Activated T-helper 1 cell treated with Interleukin-2 at 50 U/mL for 16 hours (primary cell): ENCODE data around the gene BACE2.
A peak's percentile ranks its signal among the peaks of the same experiment; 100 is the strongest.
"Not testable (repeated sequence)": the region's sequence is repeated elsewhere in the genome, so short reads cannot be mapped to it uniquely, and the experiment has no call there.

Experiments used
- DNase-seq: peaks from one replicate; pipeline ENCODE4 v3.0.0-alpha.2; 2020; ENCODE audit warnings: low read depth

The BACE2 gene

DNA sequence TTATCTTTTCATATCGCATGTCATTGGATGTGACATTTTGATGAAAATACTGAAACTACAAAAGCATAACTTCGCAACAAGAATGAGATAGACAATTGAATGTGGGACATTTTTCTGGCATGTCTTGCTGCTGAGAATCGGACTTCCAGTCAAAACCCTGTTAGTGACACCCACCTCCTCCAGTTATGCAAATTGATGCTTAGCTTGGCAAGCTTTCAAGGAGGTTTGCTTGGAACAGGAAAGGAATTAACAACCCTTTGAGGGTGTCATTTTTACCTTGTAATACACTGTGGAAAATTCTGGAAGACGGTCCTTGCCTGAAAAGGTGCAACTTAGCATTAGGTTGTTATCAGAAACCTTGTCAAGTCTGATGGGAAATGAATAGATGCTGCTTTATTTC, 109.9 kb downstream of the BACE2 start:
- DNase-seq, result no peak

GRCh38 chr21:41280115-41280919, 112.4 kb downstream of the BACE2 start:
- DNase-seq, result no peak

DNA sequence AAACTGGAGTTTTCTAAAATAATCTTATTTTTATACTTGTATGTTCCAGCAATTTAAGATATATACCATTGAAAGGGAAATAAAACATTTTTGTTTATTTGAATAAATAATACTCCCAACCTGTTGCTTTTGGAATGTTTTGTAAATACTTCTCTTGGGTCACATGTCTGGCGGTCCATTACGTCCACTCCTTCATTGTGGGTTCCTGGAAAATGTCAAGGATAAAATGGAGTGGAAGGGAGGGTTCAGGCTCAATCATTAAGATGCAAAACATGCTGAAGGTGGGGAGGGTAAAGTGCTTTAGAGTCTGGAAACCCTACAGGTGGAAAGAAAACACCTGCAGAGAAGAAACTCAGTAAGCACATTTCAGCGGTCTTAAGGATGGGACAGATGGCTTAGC, 114.5 kb downstream of the BACE2 start:
- no peak for DNase-seq

DNA sequence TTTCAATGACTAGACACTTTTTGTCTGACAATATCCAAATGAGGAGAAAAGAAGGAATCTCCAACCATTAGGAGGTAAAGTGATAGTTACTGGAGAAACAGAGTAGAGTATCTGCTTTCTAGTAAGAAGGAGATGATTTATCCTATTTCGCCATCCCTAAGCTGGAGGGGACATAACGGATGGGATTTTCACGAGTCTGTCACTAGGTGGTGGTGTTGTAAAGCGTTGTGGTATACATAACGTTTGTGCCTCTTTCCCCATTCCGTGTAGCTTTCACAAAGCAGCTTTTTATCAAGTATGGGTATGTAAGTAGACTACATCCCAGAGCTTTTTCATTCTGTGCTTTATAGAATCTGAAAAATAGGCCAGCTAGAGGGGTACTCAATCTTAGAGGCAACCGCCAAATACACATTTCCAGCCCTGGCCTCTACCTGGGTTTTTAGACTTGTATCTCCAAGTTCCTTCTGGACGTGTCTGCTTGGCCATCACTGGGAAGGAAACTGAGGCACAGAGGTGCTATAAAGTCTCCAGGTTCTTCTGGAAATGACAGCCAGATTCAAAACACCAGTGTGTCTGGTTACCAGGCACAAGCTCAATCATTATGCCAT, 115.4 kb downstream of the BACE2 start:
- peak; percentile 8 for DNase-seq

- DNase-seq, result no peak
These were observed 121.5 kb downstream of the BACE2 start for GRCh38 chr21:41289431-41289830.

DNA sequence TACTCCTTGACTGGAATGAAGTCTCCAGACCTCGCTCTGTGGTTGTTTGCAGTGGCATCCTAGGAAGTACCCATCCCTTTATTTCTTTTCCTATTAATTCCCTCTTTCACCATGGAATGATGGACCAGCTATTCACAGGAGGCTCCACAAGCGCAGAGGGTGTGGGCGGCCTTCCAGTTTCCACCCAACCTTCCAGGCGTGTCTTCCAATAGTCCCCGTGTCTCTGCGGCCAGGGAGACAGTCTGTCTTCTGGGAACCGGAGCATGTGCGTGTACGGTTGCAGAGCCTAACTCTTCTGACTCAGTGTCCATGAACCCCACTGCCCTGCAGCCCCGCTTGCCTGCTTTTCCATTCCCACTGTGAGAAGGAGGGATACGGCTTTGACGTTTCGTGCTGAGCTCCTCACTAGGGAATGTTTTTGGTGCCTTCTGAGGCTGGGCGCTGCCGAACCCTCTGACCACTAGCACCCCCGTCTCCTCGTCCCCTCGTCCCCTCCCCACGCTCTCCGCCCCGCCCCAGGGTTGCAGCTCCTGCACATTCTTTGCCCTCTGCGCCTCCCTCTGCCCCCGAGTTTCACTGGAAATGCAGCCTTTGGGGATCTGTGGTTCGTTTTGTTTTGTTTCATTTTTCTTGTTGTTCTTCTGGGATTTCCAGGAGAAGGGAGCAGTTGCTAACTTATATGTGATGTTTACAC, 122.3 kb downstream of the BACE2 start:
- no peak for DNase-seq

DNA sequence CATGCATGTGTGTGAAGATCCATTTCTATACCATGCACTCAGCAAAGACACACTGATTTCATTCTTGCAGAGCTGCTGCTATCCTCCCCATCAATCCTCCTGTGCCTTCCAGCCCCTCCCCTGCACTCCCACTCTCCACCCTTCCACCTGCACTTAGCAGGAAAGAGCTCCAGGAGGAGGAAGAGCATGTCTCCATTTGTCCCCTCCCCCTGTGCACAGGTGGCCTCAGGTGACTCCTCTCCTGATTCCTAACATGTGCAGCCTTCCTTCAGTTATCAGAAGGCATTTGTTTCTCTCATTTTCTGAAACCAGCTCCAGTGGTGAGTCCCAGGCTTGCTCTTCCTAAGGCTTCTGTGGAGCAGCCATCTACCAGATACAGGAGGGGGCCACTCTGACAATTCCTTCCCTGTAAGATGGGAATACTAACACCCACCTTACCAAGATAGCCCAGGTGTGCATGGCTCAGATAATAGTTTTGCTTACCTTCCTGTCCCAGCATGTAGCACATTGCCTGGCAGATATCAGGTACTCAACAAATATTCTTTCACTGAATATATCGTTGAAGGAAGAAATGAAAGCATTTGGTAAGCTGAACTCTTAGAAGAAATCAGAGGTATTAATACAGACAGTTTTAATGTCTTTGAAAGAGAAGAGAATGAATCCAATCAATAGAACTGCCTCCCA, 126.7 kb downstream of the BACE2 start:
- DNase-seq, result no peak

- DNase-seq, result no peak
These were observed 127.8 kb downstream of the BACE2 start for GRCh38 chr21:41295721-41296254.

DNA sequence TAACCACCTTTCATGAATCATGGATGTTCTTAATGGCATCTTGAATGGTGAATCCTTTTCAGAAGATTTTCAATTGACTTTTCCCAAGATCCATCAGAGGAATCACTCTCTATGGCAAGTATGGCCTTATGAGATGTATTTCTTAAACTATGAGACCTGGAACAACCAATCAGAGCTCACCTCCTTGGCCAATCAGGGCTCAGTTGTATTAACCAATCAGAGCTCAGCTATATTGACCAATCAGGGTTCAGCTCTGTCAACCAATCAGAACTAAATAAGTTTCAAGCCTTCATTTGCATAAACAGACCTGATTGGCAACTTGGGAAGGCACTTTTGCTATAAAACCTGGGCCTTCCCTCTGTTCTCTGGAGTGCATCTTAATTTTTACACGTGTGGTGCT, 135.0 kb downstream of the BACE2 start:
- DNase-seq, result no peak

DNA sequence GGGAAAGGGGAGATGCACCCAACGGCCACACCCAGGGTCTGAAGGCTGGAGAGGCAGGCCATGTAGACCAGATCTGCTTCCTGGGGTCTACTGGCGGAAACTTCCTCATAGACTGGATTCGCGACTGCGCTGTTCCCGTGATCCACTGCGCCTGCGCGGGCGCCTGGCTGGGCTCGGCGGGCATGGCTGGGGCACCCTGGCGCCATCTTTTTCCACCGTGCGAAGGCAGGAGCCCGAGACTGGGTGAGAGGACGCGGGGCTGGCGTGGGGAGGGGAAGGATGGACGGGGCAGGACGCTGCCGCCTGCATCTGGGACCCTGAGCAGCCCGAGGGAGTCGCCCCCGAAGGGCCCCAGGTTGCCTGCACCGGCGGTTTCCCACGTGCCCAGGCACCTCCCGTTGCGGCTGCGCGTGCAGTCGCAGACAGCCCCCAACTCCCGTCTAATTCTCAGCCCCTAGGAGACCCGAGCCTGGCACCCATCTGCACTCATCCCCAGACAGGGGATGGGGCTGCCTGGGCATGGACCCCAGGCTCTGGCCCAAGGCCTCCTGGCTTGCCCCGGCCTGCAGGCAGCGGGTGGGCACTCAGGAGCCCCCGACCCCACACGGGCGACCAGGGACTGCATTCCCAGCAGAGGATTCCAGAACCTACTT, 136.2 kb downstream of the BACE2 start:
- DNase-seq, result no peak

DNA sequence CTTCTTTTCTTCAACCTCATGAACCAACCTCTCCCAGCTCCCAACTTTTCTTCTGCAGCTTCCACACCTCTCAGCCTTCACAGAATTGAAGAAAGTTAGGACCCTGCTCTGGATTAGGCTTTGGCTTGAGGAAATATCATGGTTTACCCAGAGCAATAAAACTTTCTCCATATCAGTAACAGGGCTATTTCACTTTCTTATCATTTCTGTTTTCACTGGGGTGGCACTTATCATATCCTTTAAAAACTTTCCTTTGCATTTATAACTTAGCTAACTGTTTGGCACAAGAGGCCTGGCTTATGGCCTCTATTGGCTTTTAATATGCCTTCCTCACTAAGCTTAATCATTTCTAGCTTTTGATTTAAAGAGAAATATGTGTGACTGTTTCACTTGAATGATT, 139.3 kb downstream of the BACE2 start:
- DNase-seq, result no peak

- DNase-seq, result not testable (repeated sequence)
These were observed 145.6 kb downstream of the BACE2 start for GRCh38 chr21:41313285-41314164.

DNA sequence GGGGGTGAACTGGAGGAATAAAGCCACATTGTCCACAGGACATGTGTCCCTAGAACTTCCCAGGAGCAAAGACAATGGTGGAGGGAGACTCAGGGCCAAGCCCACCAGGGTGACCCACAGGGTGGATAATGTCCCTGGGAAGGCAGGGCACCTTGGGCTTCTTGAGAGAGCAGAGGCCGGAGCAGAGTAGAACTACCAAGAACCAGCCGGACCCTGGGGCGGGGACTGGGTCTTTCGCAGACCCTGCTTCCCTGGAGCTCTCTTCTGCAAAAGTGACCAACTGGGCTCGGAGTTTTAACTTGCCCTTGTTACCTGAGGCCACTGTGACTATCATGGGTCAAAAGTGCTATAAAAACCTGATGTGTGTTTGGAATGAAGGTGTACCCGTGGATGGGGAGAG, 147.8 kb downstream of the BACE2 start:
- no peak for DNase-seq

- DNase-seq, result no peak
These were observed 148.5 kb downstream of the BACE2 start, which contains the start of gene FAM3B for GRCh38 chr21:41316200-41317062. TSS of gene FAM3B (plus strand) at chr21:41316801. CDS start at chr21:41316880, 79 bp downstream.

- no peak for DNase-seq
These were observed 149.1 kb downstream of the BACE2 start for GRCh38 chr21:41317063-41317392.

DNA sequence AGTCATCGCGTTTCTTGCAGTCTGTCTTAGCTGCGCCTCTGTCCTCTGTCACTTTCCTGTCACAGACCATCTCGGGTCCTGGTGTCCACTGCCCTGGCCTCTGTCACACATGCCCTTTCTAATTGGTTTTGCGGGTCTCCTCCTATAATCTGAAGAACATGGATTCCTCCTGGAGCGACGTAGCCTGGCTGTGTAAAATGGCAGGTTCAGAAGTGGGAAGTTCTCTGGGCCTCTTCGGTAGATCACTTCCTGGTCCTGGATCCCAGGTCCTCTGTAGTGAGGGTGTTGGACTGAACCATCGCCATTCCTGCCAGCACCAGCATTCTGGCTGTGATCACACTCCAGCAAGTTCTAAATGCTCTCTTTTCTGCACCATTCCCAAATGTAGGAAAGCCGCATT, 149.5 kb downstream of the BACE2 start:
- DNase-seq, result no peak

- DNase-seq, result no peak
These were observed 150.3 kb downstream of the BACE2 start for GRCh38 chr21:41318218-41318617.

DNA sequence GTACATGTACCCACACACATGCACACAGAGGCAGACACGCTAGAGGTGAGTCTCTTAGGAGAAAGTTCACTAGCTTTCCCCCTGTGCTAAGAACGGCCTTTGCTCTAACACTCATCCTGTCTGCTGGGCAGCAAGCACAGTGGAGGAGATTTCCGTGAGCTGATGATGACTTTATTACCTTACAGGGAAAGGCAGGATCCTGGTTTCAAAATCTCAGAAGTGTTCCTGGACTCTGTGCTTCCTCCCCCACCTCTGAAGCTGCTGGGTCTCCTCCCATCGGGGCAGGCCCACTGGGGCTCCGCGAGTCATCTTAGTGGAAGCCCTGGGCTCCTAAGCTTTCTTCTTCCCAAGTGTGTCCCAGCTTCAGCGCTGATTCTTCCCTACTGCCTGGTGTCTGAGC, 151.3 kb downstream of the BACE2 start:
- DNase-seq, result no peak

DNA sequence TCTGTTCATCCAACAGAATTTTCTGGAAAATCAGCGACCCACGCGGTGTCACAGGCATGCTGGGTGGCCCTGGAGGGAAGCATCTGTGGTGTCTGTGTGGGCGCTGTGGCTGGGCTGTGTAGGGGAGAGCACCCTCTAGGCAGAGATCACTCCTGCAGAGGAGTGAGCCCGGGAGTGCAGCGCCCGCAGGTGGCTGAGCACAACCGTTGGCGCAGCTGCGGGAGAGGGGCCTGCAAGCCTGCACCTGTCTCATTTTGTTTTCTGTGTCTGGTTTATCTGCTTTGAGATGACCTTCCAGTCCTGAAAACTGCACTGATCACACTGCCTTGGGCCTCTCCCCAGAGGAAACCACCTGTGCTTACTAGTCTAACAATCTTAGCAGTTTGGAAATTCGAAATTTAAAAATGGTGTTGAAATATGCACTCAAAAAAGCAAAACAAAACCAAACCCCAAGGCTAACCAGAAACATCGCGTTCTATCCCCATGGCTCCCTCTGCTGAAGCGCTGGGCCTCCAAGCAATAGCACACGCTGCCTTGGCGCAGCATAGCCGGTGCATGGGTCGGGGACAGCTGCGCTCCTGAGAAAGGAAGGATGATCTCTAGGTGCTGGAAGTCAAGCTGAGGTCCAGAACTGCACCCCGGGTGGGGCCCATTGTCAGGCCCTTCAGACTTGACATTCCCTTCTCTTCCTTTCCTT, 153.4 kb downstream of the BACE2 start:
- no peak for DNase-seq
